ENCODE data around the gene JOSD2. TPM values are rescaled to one million over a fixed set of nuclear protein-coding genes. Genes with fewer than 3 reads are reported as not detected.

Gene JOSD2
- total and polyA plus RNA-seq, 2 donors (not counting 1 experiment from before 2014, with no cell fraction given), result 25.0 to 32.8 TPM

DNA sequence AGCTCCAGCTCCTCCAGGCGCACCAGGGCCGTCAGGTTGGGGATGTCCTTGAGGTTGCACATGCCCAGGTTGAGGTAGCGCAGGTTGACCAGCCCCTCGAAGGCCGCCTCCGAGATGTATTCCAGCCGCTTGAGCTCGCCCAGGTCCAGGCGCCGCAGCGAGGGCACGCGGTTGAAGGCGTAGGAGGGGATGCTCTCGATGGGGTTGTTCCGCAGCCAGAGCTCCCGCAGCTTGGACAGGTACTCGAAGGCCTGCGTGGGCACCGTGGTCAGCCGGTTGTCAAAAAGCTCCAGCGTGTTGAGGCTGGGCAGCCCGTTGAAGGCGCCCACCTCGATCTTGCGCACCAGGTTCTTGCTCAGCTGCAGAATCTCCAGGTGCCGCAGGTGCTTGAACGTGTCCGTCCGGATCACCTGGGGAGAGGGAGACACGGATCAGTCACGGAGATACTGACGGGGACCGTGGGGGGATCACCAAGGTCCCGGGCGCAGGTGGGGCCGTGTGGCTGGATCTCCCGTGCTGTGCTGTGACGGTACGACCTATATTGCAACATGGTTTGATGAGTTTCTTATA, 8.1 kb upstream of the JOSD2 start:
- no peak overlapping the region for H3K4me2 ChIP-seq (replicated peaks; ENCODE audit: low read depth, low read length, poor library complexity, severe bottlenecking)
- WGBS (ENCODE audit: insufficient coverage), result 97% methylated on average over 35 of the region's 40 CpGs
- H4K20me1 ChIP-seq (ENCODE audit: control insufficient read depth, insufficient read depth, low read length, poor library complexity, severe bottlenecking), result no peaks in the 10 kb centered on the region
- H3K27ac ChIP-seq (ENCODE audit: low read length in 2 of 2), result no peak overlapping the region
- no peaks in the 10 kb centered on the region for H3K4me1 Mint-ChIP-seq
- H3K4me3 ChIP-seq (ENCODE audit: control extremely low read depth in 1 of 5, extremely low read depth in 1 of 5, insufficient read depth in 1 of 5, low read depth in 2 of 5, low read length in 4 of 5), result no peak overlapping the region
- H3K9me3 Mint-ChIP-seq (ENCODE audit: insufficient read depth), result no peaks in the 10 kb centered on the region
- POLR2A ChIA-PET, result no interaction called here
- no peak overlapping the region for H2AFZ ChIP-seq (ENCODE audit: insufficient read depth, low read depth, low read length, poor library complexity, severe bottlenecking)
- no peaks in the 10 kb centered on the region for H3K36me3 ChIP-seq (replicated peaks in 1 of 2; ENCODE audit: control extremely low read depth in 1 of 2, control insufficient read depth in 1 of 2, extremely low read depth in 1 of 2, insufficient read depth in 2 of 2, low read length in 1 of 2)
- CTCF ChIA-PET, result no interaction called here
- no peak for DNase-seq
- no peaks in the 10 kb centered on the region for H3K4me1 ChIP-seq (ENCODE audit: control insufficient read depth in 2 of 2, insufficient read depth in 2 of 2, low read length in 2 of 2)
- H3K27me3 Mint-ChIP-seq, result peaks cover 3% of the 10 kb centered on the region
- peaks cover 0 to 7% (median 0%) of the 10 kb centered on the region in 3 donors for H3K9me3 ChIP-seq (ENCODE audit: control extremely low read depth in 1 of 3, control insufficient read depth in 2 of 3, insufficient read depth in 1 of 3, low read length in 2 of 3)
- no peaks in the 10 kb centered on the region for H3K79me2 ChIP-seq (ENCODE audit: control insufficient read depth, insufficient read depth, low read length)
- no peak for ATAC-seq (ENCODE audit: low read depth)
- no peak overlapping the region for H3K4me3 Mint-ChIP-seq
- no peak overlapping the region for H3K27ac Mint-ChIP-seq
- TF ChIP-seq, protein P1, sequence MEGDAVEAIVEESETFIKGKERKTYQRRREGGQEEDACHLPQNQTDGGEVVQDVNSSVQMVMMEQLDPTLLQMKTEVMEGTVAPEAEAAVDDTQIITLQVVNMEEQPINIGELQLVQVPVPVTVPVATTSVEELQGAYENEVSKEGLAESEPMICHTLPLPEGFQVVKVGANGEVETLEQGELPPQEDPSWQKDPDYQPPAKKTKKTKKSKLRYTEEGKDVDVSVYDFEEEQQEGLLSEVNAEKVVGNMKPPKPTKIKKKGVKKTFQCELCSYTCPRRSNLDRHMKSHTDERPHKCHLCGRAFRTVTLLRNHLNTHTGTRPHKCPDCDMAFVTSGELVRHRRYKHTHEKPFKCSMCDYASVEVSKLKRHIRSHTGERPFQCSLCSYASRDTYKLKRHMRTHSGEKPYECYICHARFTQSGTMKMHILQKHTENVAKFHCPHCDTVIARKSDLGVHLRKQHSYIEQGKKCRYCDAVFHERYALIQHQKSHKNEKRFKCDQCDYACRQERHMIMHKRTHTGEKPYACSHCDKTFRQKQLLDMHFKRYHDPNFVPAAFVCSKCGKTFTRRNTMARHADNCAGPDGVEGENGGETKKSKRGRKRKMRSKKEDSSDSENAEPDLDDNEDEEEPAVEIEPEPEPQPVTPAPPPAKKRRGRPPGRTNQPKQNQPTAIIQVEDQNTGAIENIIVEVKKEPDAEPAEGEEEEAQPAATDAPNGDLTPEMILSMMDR (IDR thresholded peaks at IDR 0.05), result no peak
- TF ChIP-seq EZH2 (IDR thresholded peaks at IDR 0.05; ENCODE audit: borderline replicate concordance, insufficient read depth, low read depth, low read length, poor library complexity, severe bottlenecking), result no peak
- peaks cover 0 to 16% (median 2%) of the 10 kb centered on the region in 4 experiments for H3K27me3 ChIP-seq (replicated peaks in 1 of 4; ENCODE audit: control extremely low read depth in 1 of 4, control insufficient read depth in 3 of 4, insufficient read depth in 4 of 4, low read length in 3 of 4)
- intact Hi-C loops (cut with micrococcal nuclease), result no loop called here
- H3K9ac ChIP-seq (ENCODE audit: low read length), result no peak overlapping the region

DNA sequence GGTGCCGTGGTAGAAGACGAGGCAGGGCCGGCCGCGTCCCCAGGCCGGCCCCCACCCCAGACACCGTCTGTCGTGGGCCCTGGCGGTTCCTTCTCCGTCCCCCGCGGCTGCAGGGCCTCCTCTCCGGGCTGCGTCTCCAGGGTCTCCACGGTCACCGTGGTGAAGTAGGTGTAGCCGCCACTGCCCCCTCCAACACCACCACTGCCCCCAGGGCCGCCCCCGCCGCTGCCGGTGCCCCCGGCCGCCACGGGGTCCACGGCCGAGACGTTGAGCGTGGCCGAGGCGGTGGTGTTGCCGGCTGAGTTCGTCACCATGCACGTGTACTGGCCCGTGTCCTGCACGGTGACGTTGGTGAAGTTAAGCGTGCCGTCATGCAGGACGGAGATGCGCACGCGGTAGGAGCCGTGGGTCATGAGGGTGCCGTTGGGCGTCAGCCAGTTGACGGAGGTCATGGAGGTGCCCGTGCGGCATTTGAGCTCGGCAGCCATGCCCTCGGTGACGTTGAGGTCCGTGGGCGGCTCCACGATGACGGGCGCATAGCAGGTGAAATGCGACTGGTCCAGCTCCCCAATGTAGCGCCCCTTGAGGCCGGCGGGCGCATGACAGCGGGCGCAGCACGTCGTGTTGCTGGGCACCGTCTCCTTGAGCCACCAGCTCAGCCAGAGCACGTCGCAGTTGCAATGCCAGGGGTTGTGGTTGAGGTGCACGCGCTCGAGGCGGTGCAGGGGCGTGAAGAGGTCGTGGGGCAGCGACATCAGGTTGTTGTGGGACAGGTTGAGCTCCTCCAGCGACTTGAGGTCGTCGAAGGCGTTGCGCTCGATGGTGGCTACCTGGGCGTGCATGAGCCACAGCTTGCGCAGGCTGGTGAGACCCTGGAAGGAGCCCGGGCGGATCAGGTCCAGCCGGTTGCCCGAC, 7.4 kb upstream of the JOSD2 start:
- no peak overlapping the region for H3K4me3 ChIP-seq (ENCODE audit: control extremely low read depth in 1 of 5, extremely low read depth in 1 of 5, insufficient read depth in 1 of 5, low read depth in 2 of 5, low read length in 4 of 5)
- no peak overlapping the region for H2AFZ ChIP-seq (ENCODE audit: insufficient read depth, low read depth, low read length, poor library complexity, severe bottlenecking)
- peaks cover 0 to 7% (median 0%) of the 10 kb centered on the region in 3 donors for H3K9me3 ChIP-seq (ENCODE audit: control extremely low read depth in 1 of 3, control insufficient read depth in 2 of 3, insufficient read depth in 1 of 3, low read length in 2 of 3)
- no peak for TF ChIP-seq EZH2 (IDR thresholded peaks at IDR 0.05; ENCODE audit: borderline replicate concordance, insufficient read depth, low read depth, low read length, poor library complexity, severe bottlenecking)
- TF ChIP-seq, protein P1 (IDR thresholded peaks at IDR 0.05), result no peak
- 96% methylated on average over 82 of the region's 87 CpGs for WGBS (ENCODE audit: insufficient coverage)
- H3K4me1 ChIP-seq (ENCODE audit: control insufficient read depth in 2 of 2, insufficient read depth in 2 of 2, low read length in 2 of 2), result no peaks in the 10 kb centered on the region
- ATAC-seq (ENCODE audit: low read depth) (no peak), DNase-seq (no peak)
- no peak overlapping the region for H3K9ac ChIP-seq (ENCODE audit: low read length)
- H4K20me1 ChIP-seq (ENCODE audit: control insufficient read depth, insufficient read depth, low read length, poor library complexity, severe bottlenecking), result no peaks in the 10 kb centered on the region
- Mint-ChIP-seq H3K9me3 (ENCODE audit: insufficient read depth) (no peaks in the 10 kb centered on the region), H3K27ac (no peak overlapping the region), H3K4me1 (no peaks in the 10 kb centered on the region), H3K27me3 (peaks cover 3% of the 10 kb centered on the region), H3K4me3 (no peak overlapping the region)
- no peak overlapping the region for H3K4me2 ChIP-seq (replicated peaks; ENCODE audit: low read depth, low read length, poor library complexity, severe bottlenecking)
- no peaks in the 10 kb centered on the region for H3K36me3 ChIP-seq (replicated peaks in 1 of 2; ENCODE audit: control extremely low read depth in 1 of 2, control insufficient read depth in 1 of 2, extremely low read depth in 1 of 2, insufficient read depth in 2 of 2, low read length in 1 of 2)
- H3K27me3 ChIP-seq (replicated peaks in 1 of 4; ENCODE audit: control extremely low read depth in 1 of 4, control insufficient read depth in 3 of 4, insufficient read depth in 4 of 4, low read length in 3 of 4), result peaks cover 0 to 24% (median 2%) of the 10 kb centered on the region in 4 experiments
- ChIA-PET POLR2A (no interaction called here), CTCF (interaction anchor here (0.5 kb wide), 1 partner anchor 295 kb away, joined by 3 read pairs; no protein-coding TSS in a partner anchor)
- no peak overlapping the region for H3K27ac ChIP-seq (ENCODE audit: low read length in 2 of 2)
- intact Hi-C loops (cut with micrococcal nuclease), result no loop called here
- no peaks in the 10 kb centered on the region for H3K79me2 ChIP-seq (ENCODE audit: control insufficient read depth, insufficient read depth, low read length)
